Measurements from ENCODE around the gene RSKR. TPM values are rescaled to one million over a fixed set of nuclear protein-coding genes. Genes with fewer than 3 reads are reported as not detected.
"Not testable (repeated sequence)": the region's sequence is repeated elsewhere in the genome, so short reads cannot be mapped to it uniquely, and the experiment has no call there.

The RSKR gene
- total RNA-seq, 1 donor from 2014 or later, result 5.1 TPM

GRCh38 chr17:28579526-28579925 is 34.5 kb downstream of the RSKR start:
- DNase-seq (ENCODE audit: extremely low read depth, low read depth, low spot score), result no peak

- DNase-seq (ENCODE audit: extremely low read depth, low read depth, low spot score), result no peak
Measured at GRCh38 chr17:28578246-28579195, 35.5 kb downstream of the RSKR start.

DNA sequence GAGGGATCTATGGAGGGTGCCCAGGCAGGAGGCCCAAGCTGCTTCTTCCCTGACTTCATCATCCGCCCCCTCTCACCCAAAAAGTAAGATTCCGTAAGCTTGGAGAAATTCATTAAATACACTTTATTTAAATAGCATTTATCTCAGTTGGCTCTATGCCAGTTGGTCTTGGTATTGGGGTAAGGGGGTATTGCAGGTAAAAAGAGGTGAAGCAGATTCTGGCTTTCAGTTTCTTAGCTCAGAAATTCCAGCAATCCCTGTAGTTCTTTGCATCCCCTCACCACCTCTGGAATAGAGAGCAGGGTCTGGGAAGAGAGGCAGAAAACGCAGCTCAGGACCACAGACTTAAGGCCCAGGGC is 36.5 kb downstream of the RSKR start:
- DNase-seq (ENCODE audit: extremely low read depth, low read depth, low spot score), result no peak

DNA sequence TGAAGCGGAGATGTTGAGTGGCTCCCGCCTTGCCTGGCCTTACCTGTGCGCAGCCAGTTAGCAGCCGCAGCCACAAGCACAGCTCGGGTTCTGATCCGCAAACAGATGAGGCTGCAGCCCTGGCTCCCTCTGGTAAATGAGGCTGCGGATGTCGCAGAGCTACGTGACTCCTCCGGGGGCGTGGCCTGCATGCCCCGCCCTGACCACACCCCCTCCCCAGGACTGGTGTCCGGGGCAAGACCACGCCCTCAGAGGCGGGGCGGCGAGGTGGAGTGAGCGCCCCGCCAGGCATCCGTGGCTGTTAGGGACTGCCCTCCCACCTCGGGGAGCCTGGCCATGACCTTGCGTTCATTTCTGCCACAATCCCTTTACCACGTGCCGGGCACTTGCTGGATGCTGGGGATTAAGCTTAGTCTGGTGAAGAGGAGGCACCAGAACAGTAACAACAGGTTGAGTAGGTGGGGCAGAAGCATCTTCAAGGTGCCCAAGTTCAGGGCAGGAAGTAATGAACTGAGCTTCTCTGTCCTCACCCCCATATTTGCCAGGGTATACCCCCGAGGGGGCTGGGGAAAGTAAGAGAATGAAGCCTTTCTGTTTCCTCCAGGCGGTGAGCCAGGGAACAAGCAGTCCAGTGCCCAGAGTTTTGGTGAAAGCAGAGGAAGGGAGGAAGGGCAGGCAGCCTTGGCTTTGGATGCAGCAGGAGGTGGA is 37.1 kb downstream of the RSKR start, which contains the start of gene ALDOC:
Gene ALDOC, minus strand, starts transcription at position 138 of the 708 bp plus-strand sequence. CDS start 1,363 bp downstream, outside the sequence.
- DNase-seq (ENCODE audit: extremely low read depth, low read depth, low spot score), result no peak

DNA sequence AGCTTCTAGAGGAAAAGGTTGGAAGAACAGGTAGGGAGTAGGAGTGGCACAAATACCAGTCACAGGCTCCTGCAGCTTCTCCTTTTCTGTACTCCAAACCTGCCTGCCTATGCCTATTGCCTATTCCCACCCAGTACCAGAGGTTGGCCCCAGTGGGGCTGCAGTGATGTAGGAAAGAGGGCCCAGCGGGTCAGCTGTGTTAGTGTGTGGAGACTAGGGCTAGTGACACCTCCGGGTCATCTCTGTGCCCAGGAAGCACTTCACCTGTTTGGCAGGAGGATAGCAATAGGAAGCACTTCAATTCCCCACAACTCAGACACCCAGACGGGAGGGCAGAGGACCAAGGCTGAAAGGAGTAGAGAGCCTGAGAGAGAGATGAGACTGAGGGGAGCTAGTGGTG is 38.0 kb downstream of the RSKR start:
- DNase-seq (ENCODE audit: extremely low read depth, low read depth, low spot score), result not testable (repeated sequence)

DNA sequence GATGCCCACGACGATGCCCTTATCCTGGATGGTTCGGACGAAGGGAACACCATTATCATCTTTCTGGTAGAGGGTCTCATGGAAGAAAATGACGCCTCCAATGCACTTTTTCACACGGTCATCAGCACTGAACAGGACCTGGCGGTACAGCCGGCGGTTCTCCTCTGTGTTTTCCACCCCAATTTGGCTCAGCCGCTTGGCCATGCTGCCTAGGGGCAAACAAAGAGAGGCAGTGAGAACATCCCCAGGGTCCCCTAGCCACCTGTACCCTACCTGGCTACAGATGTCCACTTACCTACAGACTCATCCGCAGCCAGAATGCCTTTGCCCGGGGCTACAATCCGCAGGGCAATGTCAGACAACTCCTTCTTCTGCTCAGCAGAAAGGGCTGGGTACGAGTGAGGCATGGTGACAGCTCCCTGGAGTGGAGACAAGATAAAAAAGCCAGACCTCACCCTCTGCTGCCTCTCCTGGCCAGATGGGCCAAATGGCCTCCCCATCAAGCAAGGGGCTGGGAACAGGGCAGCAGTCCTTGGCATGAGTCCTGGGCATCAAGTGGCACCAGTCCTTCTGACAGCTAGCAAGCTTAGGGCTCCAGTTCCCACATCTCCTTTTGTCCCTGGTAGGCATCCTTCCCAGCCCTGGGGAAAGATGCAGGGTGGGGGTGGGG is 38.7 kb downstream of the RSKR start:
- no peak for DNase-seq (ENCODE audit: extremely low read depth, low read depth, low spot score)

DNA sequence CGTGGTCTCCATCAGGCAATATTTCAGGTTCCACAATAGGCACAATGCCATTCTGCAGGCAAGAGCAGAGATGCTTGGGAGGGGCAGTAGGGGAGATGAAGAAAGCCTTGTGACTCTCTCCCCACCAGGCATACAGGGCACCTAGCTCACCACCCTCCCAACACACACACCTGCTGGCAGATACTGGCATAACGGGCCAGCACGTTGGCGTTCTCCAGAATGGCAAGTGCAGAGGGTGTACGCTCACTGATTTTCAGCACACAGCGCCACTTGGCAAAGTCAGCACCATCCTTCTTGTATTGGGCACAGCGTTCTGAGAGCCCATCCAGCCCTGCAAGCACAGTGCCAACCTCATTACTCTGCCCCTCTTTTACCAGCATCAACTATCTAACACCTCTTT is 39.5 kb downstream of the RSKR start:
- DNase-seq (ENCODE audit: extremely low read depth, low read depth, low spot score), result no peak

GRCh38 chr17:28573966-28574480 is 40.0 kb downstream of the RSKR start:
- DNase-seq (ENCODE audit: extremely low read depth, low read depth, low spot score), result no peak

DNA sequence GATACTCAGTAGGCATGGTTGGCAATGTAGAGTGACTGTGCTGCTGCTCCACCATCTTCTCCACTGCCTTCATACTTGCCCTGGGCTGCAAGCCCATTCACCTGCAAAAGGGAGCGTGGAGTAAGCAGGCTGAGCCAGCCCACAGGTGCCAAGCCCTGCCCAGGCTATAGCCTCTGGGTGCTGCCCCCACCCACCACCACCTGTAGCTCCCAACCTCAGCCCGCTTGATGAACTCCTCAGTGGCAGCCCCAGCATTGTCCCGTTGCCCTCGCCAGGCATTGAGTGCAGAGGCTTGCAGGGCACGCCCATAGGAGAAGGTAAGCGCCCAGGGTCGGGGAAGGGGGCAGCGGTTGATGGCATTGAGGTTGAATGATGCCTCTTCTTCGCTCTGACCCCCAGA is 40.5 kb downstream of the RSKR start:
- DNase-seq (ENCODE audit: extremely low read depth, low read depth, low spot score), result no peak

DNA sequence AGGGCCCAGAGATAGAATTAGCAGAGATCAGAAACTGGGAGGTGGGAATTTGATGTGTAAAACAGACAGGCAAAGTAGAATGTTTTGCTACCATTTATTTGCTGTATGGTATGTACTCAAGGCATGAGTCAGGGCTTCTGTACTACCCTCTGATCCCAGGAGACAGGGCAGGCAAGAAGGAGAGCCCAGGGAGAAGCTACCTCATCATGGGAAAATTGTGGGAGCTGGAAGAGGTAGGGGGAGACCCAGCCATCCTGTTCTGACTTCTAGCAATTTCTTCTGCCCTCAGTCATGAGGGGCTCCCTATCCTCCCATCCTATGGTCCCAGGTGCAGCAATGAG is 41.0 kb downstream of the RSKR start:
- no peak for DNase-seq (ENCODE audit: extremely low read depth, low read depth, low spot score)

GRCh38 chr17:28572259-28573039 is 41.5 kb downstream of the RSKR start:
- no peak for DNase-seq (ENCODE audit: extremely low read depth, low read depth, low spot score)

- peak; percentile 33 for DNase-seq (ENCODE audit: extremely low read depth, low read depth, low spot score)
Measured at GRCh38 chr17:28571361-28572122, 42.4 kb downstream of the RSKR start, which contains the start of gene PIGS. Gene PIGS, minus strand, starts transcription at chr17:28571524. Its CDS starts 28 bp downstream, at chr17:28571496.

GRCh38 chr17:28570716-28571360 is 43.1 kb downstream of the RSKR start:
- no peak for DNase-seq (ENCODE audit: extremely low read depth, low read depth, low spot score)

- DNase-seq (ENCODE audit: extremely low read depth, low read depth, low spot score), result no peak
Measured at GRCh38 chr17:28569446-28569845, 44.5 kb downstream of the RSKR start.

- DNase-seq (ENCODE audit: extremely low read depth, low read depth, low spot score), result no peak
Measured at GRCh38 chr17:28567604-28568003, 46.4 kb downstream of the RSKR start.

- no peak for DNase-seq (ENCODE audit: extremely low read depth, low read depth, low spot score)
Measured at GRCh38 chr17:28563475-28563874, 50.5 kb downstream of the RSKR start.
